SH-SY5Y (cell line): Measurements from ENCODE around the gene PXYLP1.

ENCODE experiments used
- GATA2 ChIP-seq: IDR thresholded peaks from 2 replicates; pipeline ENCODE4 v1.6.1; 2011; ENCODE audit warnings: mild to moderate bottlenecking, low read depth, low read length
- GATA3 ChIP-seq: IDR thresholded peaks from 2 replicates; pipeline ENCODE4 v1.6.1; 2011; ENCODE audit warnings: low read depth, mild to moderate bottlenecking, low read length, moderate library complexity

The PXYLP1 gene, protein sequence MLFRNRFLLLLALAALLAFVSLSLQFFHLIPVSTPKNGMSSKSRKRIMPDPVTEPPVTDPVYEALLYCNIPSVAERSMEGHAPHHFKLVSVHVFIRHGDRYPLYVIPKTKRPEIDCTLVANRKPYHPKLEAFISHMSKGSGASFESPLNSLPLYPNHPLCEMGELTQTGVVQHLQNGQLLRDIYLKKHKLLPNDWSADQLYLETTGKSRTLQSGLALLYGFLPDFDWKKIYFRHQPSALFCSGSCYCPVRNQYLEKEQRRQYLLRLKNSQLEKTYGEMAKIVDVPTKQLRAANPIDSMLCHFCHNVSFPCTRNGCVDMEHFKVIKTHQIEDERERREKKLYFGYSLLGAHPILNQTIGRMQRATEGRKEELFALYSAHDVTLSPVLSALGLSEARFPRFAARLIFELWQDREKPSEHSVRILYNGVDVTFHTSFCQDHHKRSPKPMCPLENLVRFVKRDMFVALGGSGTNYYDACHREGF

DNA sequence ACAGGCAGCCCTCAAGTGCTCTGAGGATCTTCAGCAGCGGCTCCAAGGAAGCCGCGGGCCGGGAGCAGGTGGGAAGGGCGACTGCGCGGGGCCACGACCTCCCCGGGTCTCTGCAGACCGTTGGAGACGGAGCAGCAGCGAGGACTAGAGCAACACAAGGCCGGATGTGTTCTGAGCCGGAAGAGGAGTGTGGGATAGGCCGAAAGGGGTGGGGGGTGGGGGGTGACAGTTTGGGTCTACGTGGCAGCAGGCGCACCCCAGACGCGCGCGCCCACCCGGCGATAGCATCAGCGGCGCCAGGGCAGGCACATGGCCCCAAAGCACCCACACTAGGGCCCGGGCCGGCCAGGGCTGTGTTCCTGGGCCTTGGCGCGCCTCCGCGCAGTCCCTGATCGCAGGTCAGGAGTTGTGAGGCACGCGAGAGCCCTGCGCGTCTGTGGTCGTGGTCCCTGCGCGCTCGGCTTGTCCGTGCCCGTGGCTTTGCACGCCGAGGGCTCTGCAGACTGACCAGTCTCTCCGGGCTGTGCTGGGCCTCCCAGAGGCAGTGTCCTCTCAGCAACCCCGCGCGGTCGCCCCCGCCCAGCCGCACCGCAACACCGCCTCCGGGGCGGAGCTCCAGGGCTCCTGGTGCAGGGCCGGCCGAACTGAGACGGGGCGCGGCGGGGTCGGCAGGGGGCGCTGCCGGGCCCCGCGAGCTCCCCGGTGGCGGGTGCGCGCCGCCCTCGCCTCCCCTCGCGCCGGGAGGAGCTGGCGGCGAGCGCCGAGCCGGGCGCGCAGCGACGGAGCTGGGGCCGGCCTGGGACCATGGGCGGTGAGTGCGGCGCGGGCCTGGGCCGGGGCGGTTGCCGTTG is at the start of gene PXYLP1:
TSS of gene PXYLP1 (plus strand) at position 725 of the 851 bp plus-strand sequence. CDS start 28,351 bp downstream, outside the sequence.
- TF ChIP-seq GATA2 (peak; percentile 88), GATA3 (peak; percentile 26; the same call in 1 of the 2 replicates)

DNA sequence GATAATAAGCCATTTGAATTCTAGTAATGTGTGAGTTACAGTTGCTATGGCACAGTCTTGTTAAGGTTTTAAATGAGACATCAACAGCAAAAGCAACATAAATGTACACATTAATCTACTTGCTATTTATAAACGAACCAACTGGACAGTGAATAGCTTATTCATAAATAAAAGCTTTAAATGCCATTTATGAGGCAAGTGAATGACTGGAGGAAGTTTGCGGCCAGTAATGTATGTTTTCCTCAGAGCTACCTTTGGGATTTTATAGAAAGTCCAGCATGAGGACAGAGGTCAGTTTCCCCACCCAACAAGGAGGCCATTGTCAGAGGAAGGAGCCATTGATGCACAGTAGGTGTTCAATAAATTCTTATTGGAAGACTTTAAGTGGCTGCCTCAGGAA is 48.0 kb upstream of the PXYLP1 start:
- no peak for TF ChIP-seq GATA2
- TF ChIP-seq GATA3: no peak

DNA sequence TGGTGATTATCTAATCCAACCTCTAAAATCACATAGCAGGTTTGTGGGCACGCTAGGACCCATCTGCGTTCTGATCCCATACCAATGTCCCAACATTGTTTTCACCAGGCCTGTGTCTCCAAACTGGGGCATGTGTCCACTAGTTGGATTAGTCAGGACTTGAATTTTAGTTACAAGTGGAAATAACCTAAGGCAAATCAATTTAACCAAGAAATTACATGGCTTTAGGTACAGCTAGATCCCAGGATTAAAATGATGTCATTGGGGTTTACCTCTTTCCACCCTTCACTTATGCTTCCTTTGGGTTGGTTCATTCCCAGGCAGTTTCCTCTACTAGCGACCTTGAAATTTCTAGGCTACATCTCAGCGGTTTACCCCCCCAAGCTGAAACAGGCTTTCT is 47.2 kb upstream of the PXYLP1 start:
- TF ChIP-seq GATA3 (no peak), GATA2 (no peak)

DNA sequence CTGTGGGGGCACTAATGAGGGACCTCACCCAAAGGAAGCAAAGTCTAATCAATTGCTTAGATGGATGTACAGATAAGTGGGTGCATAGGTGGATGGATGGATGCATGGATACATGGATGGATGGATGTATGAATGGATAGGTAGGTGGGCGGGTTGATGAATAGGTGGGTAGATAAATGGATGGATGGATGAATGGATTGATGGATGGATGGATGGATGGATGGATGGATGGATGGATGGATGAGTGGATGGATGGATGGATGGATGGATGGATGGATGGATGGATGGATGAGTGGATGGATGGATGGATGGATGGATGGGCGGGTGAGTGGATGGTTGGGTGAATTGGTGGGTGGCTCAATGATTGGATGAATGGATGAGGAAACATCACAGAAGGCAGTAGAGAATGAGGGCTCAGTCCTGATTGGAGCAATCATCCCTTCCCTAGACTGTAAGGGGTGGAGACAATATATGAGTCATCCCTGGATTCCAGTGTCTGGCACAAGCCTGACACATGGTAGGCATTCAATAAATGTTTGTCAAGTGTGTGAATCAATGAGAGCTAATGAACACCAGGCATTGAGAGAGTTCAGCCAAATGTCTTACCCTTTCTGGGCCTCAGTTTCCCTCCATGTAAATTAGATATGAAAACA is 40.4 kb upstream of the PXYLP1 start:
- TF ChIP-seq GATA3 (no peak), GATA2 (no peak)

DNA sequence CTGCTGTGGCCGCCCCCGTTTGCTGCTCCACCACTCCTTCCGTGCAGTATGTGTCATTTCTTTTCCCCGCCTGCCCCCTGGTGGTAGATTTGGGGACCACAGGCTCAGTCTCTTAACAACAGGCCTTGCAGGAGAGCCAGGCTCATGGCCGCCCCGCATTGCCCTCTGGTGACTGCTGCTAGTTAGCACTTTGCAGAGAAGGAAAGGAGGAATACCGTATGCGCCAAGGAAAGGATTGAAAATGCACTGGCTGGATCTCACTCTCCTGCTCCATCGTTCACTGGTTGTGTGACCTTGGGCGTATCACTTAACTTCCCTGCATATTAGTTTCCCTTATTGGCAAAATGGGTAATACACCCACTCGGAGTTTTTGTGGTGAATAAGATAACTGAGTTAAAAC is 39.3 kb upstream of the PXYLP1 start:
- TF ChIP-seq GATA2: no peak

DNA sequence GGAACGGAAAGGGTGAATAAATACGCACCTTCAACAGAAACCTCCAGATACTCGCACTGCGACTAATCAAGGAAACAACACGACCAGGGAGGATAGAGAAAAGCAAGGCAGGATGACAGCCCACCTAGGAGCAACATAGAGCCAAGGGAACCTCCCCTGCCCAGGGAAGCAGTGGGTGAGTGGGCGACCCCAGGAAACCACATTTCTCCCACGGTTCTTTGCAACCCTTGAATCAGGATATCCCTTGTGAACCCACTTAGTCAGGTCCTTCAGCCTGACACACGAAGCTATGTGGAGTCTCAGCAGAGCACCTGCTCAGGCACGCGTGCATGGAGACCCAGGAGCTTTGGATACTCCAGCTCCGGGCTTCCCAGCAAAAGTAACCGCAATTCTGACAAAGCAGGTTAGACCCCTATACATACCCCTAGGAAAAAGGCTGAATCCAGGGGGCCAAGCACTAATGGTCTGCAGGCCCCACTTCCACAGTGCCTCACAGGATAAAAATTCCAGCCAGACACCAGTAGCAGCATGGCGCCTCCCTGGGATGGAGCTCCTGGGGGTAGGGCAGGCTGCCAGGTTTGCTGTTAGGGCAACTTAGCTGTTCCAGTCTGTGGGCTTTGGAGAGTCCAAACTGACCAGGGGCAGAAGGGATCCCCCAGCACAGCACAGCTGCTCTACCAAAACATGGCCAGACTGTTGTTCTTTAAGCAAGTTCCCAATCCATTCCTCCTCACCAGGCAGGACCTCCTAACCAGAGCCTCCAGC is 38.4 kb upstream of the PXYLP1 start:
- TF ChIP-seq GATA3 (no peak), GATA2 (no peak)

DNA sequence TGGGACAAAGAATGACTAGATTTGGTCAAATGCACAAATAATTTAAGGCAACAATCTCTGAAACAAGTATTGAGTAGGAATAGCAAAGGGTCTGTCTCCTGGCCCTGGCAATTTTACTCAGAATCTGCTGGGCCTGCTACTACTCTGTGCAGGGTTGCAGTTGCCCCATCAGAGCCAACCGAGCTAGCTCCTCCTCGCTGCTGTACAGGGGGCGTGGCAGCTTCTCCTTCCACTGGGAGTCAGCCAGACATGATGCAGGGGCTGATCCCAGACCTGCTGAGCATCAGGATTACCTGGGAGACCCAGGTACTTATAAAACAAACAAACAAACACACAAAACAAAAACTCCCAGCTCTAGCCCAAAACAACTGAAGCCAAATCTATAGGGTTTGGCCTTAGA is 30.5 kb upstream of the PXYLP1 start:
- TF ChIP-seq GATA3: no peak
- no peak for TF ChIP-seq GATA2

DNA sequence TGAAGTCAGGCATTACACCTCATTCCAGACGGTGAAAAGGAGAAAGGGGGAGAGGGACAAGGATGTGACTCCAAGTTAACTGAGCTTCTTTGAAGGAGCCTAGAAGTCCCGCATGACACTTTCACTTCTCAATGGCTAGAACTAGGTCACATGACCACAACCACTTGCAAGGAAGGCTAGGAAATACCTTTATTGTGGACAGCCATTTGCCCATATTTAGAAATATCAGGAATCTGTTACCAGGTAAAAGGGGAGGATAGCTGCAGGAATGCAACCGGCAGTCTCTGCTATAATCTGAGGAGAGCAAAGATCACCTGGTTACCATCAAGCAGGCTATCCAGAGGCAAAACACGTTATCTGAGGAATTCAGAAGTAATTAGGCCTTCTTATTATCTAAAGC is 28.9 kb upstream of the PXYLP1 start:
- TF ChIP-seq GATA2 (no peak), GATA3 (no peak)

DNA sequence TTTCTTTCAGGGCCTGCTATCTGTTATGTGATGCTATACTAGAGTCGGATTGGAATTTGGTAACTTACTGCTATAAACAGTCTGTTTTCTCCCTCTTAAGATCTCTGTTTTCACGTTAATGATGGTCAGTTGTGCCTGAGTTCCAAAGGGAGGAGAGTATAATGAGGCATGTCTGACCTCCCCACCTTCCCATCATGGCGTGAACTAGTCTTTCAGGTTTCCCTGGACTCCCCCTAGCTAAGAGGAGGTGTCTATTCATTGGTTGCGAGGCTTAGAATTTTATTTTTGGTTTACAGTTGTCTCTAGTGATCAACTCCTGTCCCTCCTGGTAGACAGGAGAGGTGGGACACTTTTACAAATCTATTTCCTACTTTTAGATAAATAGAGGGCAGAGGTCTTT is 27.8 kb upstream of the PXYLP1 start:
- TF ChIP-seq GATA2 (no peak), GATA3 (no peak)

DNA sequence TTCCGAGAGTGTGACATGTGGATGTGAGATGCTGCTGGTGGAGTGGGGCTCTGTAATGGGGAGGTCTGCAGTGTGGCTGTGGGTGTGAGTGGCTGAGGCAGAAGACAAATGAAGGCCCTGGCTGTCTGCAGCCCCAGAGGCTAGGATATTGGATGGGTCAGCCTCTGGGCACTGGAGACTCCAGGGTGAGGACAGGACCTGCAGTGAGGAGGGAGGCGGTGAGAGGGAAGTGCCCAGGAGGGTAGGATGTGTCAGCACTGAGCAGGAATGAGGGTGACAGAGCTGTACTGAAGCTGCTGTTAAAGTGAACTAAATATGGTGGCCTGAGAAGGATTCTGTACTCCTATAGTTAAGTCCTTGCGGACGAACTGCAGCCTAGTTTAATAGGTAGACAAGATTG is 27.3 kb upstream of the PXYLP1 start:
- TF ChIP-seq GATA2 (no peak), GATA3 (no peak)

DNA sequence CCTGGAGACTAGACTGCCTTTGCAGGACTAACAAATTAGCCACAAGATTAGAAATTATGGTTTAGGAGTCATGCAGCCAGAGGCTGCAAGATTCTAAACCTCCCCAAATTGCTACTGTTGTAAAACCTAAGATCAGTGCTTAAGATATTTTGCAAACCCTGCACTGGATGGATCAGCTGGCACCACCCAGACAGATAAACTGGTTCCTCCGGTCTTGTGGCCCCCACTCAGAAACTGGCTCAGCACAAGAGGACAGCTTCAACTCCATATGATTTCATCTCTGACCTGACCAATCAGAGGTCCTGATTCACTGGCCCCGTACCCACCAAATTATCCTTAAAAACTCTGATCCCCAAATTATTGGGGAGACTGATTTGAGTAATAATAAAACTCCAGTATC is 19.5 kb upstream of the PXYLP1 start:
- TF ChIP-seq GATA3 (no peak), GATA2 (no peak)

DNA sequence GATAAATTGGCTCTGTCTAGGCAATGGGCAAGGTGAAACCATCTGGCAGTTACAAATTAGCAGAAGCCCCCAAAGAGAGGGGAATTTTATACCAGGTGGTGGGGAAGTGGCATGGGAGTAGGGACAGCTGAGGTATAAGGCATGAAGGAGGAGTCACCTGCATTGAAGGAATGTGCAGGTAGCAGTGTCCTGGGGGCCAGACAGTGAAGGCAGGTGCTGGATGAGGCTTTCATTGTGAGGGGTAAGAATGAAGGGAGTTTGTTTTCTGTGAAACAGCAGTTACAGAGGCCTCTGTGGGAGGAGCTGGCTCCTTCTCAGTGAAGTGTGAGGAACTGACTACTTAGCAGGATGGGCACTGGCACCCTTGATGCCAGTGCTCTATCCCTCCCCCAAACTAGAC is 19.1 kb upstream of the PXYLP1 start:
- no peak for TF ChIP-seq GATA3
- TF ChIP-seq GATA2: no peak

DNA sequence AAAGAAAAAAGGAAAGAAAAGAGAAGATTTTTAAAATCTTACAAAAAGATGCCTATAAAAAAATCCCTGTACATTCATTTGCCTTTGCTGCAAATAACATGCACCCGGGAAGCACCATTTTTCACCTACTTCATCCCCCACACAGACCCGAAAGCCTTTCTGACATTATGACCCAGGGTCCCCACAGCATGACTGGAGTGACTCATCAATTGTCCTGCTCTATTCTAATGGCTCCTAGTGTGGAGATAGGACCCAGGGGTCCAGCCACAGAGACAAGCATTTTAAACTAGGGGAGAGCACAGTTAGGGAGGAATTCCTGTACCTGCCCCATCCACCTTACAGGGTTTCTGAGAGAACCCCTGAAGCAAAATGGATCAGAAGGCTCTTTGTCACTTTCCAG is 14.7 kb upstream of the PXYLP1 start:
- TF ChIP-seq GATA2: no peak
- TF ChIP-seq GATA3: no peak
